CD4-positive, alpha-beta T cell treated with Interleukin-12 subunit alpha and Interleukin-12 subunit beta, for 1 hour (primary cell): ENCODE results near the gene RGS12.

Experiments
- DNase-seq: peaks from one replicate; pipeline ENCODE4 v3.0.0-alpha.2; 2020

The RGS12 gene

GRCh38 chr4:3311489-3312171 lies 18.8 kb downstream of the RGS12 start:
- DNase-seq = no peak

- no peak for DNase-seq
Observed at GRCh38 chr4:3312362-3312761, 19.5 kb downstream of the RGS12 start.

- DNase-seq = no peak
Observed at GRCh38 chr4:3313139-3313538, 20.3 kb downstream of the RGS12 start.

DNA sequence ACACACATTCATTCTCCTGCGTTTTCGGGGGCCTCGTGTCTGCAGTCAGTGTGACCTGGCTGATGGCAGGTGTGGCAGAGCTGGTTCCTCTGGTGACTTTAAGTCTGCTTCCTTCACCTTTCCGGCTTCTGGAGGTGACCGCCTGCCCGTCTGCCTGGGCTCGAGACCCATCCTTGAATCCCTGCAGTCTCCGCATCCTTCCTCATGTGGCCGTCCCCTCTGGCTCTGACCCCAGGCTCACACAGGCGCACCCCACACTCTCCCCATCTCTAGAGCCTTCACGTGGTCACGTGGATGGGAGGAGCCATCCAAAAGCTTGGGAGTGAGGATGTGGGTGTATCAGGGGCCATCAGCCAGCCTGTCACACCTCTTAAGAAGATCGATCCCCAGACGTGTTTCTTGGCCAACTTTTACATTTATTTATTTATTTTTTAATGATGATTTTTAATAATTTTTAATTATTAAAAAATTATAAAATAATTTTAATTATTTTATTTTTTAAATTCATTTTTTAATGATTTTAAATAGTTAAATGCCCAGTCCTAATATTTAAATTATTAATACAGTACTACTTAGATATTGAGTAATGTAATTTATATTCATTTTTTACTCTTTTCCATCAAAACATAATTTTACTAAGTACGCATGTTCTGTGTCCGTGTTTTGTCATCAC lies 20.9 kb downstream of the RGS12 start:
- no peak for DNase-seq

- no peak for DNase-seq
Observed at GRCh38 chr4:3314706-3315260, 22.0 kb downstream of the RGS12 start.

DNA sequence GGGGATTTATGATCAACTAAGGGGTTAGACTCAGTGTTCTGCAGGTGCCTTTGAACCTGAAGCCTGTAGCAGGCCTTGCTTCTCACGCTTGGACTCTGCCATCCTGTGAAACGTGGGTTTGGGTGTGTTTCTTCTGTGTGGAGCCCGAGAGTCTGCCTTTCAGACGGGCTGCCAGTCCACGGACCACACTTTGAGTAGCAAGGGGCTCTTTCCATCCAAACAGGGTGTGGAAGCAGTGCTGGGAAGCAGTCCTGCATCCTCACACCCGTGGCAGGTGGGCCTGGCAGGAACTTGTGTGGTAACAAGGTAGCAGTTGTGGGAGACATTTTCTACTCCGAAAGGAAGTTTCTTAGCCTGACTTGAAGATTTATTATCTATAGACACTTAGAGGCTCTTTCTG lies 22.7 kb downstream of the RGS12 start:
- no peak for DNase-seq

DNA sequence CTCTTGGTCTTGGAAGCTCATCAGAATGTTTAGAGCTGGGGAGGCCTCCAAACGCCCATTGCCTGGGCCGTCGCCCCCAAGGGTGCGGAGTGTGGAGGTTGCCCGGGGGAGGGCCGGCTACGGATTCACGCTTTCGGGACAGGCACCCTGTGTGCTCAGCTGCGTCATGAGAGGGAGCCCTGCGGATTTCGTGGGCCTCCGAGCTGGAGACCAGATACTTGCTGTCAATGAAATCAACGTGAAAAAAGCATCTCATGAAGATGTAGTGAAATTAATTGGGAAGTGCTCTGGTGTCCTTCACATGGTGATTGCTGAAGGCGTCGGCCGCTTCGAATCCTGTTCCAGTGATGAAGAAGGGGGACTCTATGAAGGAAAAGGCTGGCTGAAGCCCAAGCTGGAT lies 23.3 kb downstream of the RGS12 start:
- no peak for DNase-seq

DNA sequence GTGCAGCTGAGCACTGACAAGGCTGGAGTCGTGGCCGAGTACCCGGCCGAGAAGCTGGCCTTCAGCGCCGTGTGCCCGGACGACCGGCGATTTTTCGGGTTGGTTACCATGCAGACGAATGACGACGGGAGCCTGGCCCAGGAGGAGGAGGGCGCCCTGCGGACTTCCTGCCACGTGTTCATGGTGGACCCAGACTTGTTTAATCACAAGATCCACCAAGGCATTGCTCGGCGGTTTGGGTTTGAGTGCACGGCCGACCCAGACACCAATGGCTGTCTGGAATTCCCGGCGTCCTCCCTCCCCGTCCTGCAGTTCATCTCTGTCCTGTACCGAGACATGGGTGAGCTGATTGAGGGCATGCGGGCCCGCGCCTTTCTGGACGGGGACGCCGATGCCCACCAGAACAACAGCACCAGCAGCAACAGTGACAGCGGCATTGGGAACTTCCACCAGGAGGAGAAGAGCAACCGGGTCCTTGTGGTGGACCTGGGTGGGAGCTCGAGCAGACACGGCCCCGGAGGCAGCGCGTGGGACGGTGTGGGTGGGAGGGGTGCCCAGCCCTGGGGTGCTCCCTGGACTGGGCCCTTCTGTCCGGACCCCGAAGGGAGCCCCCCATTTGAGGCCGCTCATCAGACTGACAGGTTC lies 24.3 kb downstream of the RGS12 start:
- no peak for DNase-seq

- DNase-seq = no peak
Observed at GRCh38 chr4:3317656-3318211, 24.9 kb downstream of the RGS12 start.

DNA sequence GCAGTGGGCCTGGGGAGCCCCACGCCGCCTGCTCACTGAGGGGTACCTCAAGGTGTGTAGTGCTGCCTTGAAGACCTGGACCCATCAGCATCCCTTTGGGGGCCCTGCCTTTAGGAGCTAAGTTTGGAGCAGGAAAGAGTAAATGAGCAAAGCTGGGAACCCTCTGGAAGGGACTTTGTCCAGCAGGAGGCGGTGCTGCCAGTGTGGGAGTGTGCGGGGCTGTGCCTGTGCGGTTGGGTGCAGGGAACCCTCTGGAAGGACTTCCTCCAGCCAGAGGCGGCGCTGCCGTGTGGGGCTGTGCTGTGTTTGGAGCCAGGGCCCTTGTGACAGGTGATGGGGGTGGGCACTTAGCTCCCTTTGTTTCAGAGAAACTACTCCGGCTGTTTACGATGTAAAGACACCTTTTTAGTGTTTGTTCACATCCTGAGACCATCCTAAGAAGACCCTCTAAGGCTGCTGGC lies 25.8 kb downstream of the RGS12 start:
- no peak for DNase-seq

- DNase-seq = no peak
Observed at GRCh38 chr4:3320361-3321023, 27.7 kb downstream of the RGS12 start.

DNA sequence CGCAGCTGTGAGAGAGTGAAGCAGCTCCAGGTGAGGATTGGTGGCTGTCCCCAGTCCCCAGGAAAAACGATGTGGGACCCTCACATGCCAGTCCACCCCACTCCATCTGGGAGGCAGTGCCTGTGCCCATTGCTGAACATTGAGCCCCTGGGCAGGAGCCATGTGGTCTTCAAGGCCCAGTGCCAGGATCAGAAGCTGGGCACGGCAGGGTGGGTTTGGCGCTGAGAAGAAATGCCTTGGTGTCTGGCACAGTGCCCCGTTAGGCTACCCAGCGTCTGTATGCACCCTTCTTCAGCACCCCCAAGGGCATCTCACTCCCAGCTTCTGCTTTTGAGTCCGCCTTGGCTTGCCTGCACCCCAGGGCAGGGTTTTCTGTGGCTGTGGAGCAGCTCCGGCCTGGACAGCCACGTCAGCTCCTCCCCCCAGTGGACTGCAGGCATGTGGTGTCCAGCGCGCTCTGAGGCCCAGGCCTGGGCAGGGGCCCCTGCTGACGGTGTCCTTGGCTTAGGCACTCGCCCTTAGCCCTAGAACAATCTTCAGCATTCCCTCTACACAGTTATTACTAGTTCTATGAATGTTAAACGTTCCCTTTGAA lies 28.6 kb downstream of the RGS12 start:
- no peak for DNase-seq

GRCh38 chr4:3322059-3322550 lies 29.3 kb downstream of the RGS12 start:
- no peak for DNase-seq

DNA sequence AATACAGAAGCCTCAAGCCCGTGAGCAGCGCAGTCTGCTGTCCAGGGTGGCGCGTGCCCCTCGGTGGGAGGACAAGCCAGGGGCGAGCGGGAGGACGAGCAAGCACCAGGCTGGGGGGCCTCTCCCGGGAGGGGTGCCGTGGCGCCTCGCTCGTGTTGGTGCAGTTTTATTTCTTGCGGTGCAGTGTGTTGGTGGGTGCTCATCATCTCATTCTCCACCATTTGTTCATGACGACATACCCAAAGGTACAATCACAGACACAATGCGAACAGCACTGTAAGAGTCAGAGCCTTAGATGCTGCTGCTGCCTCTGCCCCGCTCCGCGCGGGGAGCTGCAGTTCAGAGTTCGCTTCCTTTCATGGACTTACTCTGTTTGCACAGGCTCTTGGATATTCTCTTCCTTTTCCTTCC lies 30.3 kb downstream of the RGS12 start:
- DNase-seq = no peak

DNA sequence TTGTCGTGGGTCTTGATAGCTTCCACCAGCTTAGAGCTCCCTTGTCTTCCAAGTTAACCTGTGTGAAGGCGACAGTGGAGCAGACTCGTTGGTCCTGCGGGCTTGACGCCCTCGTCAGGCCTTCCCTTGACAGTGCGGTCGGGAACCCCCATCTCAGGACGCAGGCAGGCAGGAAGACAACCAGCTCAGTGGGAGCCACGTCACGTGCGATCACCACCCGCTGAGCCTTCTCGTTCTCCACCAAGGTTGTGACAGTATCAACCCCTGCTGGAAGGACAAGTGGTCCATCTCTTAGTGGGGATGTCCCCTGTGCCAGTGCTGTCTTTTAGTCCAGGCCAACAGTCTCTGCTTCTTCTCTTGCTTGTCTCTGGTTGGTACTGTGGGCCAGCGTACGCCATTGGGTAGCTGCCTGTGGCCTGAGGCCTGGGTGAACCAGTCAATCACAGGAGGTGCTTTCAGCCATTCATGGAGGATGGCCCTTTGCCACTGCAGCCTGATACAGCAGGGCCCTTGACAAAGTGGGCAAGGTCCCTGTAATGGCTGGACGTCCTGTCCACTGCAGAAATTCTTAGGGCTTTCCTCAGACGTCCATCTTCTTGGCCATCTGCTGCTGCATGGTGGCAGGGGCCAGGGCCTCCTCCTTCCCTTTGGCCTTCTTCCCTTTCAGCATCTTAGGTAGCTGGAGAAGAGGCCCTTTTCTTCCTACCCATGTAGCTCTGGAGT lies 31.4 kb downstream of the RGS12 start:
- DNase-seq = no peak

GRCh38 chr4:3328814-3329663 lies 36.2 kb downstream of the RGS12 start:
- DNase-seq = no peak

DNA sequence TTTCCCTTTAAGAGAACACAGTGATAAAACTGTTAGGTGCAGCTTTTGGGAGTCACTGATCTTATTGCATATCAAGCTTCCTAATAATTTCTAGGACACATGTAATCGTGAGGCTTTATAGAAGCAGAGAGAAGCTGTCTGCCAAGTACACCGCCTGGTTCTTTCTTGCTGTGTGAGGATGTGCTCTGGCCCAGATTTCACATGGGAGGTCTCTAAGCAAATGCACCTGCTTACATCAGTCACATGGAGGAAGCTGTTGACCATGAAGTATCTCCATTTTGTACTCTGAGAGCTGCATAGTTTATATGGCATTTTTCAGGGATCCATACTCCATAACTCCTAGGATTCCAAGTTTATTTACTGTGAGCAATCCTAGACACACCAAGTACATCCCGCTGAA lies 37.1 kb downstream of the RGS12 start:
- DNase-seq = no peak

DNA sequence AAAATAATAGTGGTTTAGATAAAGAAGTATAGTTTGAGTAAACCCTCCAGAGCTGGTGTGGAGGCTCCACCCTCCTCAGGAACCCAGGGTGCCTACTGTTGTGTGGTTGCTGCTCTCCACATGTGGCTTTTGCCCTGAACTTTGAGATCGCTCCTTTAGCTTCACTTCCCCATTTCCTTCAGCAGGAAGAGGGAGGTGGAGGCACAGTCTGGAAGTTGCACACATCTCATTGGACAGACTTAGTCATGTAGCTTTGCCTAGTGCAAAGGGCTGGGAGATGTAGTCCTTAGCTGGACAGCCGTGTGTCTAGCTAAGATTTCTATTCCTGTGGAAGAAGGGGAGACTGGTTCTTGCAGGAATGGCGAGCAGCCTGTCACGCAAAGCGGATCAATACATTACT lies 37.9 kb downstream of the RGS12 start:
- no peak for DNase-seq

- DNase-seq = no peak
Observed at GRCh38 chr4:3331511-3332394, 38.9 kb downstream of the RGS12 start.

DNA sequence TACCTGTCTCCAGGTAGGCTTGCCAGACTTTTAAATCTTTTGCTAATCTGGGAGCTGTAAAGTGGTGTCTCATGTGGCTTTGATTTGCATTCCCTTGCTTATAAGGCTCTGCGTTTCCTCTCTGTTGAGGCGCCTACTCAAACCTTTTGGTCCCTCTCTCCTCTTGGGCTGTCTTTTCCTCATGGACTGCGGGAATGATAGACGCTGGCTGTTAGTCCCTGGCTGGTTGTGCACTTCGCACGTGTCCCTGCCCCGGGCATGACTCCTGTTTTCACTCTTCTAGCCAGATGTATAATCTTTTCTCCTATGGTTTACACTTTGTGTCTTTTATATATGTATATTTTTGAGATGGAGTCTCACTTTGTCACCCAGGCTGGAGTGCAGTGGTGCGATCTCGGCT lies 39.7 kb downstream of the RGS12 start:
- no peak for DNase-seq
